Activated CD4-positive, CD25-positive, alpha-beta regulatory T cell (primary cell): ENCODE results near the gene NOXA1.
"Not testable (repeated sequence)": the region's sequence is repeated elsewhere in the genome, so short reads cannot be mapped to it uniquely, and the experiment has no call there.

Experiments
- DNase-seq, 4 experiments: peaks; one replicate each; lab custom pipeline; 2025; lab: John Stamatoyannopoulos, UW

NOXA1 gene

DNA sequence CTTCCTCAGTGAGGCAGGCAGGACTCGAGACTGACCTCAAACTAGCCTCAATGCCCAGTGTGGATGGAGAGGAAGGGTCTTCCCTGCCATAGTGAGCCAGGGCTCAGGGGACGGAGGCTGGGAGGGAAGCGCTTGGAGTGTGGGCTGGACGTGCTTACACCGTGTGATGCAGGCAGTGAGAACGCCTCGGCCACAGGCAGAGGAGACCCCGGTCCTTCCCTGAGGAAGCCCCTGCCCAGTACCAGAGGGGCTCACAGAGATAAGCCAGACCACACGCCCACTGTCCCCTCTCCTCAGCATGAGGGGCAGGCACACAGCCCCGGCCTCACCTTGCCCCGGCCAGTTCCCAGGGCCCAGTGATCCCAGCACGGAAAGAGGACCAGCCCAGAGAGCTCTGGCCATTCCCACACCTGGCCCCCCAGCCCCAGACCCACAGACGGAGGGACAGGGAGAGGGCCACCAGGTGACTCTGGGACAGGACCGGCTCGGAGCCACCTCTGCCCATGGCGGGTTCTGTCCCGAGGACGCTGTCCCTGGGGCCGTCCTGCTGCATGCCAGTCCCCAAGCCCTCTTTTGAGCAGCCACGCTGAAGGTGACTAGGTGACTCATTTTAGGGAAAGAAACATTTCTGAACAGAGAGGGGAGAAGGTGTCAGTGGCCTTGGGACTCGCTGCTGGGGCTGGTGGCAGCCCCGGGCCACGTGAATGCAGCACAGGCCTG lies 42.0 kb downstream of the NOXA1 start:
- no peak for DNase-seq

- DNase-seq = no peak
Measured at GRCh38 chr9:137465720-137466388, 42.7 kb downstream of the NOXA1 start.

DNA sequence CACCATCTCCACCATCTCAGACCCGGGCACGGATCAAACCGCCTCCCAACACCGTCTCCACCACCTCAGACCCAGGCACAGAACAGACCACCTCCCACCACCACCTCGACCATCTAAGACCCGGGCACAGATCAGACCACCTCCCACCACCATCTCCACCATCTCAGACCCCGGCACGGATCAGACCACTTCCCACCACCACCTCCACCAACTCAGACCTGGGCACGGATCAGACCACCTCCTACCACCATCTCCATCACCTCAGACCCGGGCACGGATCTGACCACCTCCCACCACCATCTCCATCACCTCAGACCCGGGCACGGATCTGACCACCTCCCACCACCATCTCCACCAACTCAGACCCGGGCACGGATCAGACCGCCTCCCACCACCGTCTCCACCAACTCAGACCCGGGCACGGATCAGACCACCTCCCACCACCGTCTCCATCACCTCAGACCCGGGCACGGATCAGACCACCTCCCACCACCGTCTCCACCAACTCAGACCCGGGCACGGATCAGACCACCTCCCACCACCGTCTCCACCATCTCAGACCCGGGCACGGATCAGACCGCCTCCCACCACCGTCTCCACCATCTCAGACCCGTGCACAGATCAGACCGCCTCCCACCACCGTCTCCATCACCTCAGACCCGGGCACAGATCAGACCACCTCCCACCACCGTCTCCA lies 43.3 kb downstream of the NOXA1 start:
- not testable (repeated sequence) for DNase-seq

- no peak for DNase-seq
Measured at GRCh38 chr9:137467161-137467581, 44.0 kb downstream of the NOXA1 start.

DNA sequence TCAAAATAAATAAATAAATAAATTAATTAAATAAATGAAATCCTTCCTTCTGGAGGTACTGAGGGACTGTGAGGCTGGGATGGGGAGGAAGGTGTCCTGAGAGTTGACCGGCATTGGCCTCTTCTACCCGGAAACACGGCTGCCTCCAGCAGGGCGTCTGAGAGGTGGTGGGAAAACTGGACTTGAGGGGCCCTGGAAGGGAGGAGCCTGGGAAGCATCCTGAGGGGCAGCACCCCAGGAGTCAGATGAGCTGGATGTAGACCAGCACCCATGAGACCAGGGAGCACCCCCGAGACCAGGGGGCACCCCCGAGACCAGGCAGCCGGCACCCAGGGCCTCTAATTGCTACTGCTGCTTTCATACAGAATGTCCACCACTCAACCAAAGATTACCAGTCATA lies 44.7 kb downstream of the NOXA1 start:
- no peak for DNase-seq

GRCh38 chr9:137470785-137471184 lies 47.6 kb downstream of the NOXA1 start:
- DNase-seq = no peak

GRCh38 chr9:137474271-137474670 lies 51.1 kb downstream of the NOXA1 start:
- no peak for DNase-seq

GRCh38 chr9:137475666-137476065 lies 52.5 kb downstream of the NOXA1 start:
- no peak for DNase-seq

GRCh38 chr9:137476856-137477255 lies 53.7 kb downstream of the NOXA1 start:
- no peak for DNase-seq

DNA sequence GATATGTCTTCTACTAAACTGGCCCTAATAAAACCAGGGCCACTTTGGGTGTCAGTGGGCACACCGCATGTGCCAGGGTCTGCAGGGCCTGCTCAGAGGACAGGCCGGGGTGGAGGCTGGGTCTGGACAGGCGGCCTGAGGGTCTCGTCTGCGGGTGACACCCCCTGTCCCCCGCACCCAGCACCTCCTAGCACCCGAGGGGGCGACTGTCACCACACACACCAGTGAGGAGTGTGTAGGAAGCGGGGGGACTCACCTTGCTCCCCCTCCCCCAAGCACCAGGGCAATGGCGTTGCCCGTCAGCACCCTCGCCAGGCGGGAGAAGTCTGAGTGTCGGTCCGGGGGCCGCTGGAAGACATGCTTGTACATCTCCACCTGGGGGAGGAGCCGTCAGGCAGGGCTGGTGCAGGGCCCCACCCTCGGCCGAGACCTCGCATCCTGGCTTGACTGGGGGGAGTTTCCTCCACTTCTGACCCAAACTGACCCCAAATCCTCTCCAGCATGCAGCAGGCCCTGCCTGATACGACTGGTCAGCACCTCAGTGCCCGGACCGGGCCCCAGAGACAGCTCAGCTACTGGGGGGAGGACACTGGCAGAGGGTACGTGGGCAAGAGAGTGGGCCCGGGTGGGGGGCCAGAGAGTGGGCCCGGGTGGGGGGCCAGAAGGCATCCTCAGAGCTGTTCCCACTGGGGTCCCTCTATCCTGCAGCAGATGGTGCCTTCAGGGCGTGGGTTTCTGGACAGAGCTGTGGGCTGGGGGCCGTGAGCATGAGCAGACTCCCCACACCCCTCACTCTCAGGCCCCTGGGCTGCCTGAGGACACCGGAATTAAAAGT lies 54.8 kb downstream of the NOXA1 start:
- no peak for DNase-seq

GRCh38 chr9:137478613-137478961 lies 55.4 kb downstream of the NOXA1 start:
- no peak for DNase-seq

GRCh38 chr9:137478962-137479861 lies 56.0 kb downstream of the NOXA1 start:
- no peak for DNase-seq

- no peak for DNase-seq
Measured at GRCh38 chr9:137479892-137480685, 56.9 kb downstream of the NOXA1 start.

DNA sequence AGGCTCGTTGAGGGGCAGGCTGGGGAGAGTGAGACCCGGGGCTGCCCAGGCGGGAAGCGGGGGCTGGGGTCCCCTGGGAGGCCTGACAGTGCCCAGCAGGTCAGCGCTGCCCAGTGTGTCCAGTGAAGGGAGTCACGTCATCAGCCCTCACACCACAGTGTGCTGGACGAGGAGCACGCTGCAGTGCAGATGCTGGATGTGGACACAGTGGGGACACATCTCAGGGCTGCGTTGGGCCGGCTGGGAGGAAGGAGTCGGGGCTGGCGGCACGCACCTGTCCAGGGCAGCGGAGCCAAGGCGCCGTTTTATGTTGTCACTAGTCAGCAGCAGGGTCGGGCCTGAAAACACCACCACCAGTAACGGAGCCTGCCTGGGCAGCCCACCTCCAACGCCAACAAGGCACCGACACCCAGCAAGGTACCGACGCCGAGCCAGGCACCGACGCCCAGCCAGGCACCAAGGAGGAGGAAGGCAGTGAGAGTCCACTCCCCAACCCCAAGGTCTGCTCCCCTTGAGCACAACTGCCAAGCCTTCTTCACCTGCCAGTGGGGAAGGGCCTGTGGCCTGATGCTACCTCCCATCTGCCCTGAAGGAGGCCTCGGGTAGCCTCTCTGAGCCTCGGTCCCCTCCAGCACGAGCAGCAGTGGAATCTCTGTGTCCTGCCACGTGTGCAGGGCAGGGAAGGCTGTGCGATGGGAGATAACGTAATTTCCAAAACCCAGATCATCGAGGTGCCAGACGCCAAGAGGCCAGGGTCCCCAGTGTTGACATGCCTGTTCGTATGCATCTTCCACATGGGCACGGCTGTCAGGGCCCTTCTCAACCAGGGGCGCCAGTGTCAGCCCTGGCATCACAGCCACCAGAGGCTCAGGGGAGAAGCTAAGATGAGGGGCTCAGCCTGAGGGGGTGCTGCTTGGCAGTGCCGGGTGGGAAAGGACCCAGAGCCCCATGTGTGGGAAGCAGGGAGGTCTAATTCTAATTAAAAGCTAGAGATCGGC lies 57.8 kb downstream of the NOXA1 start:
- DNase-seq = no peak

DNA sequence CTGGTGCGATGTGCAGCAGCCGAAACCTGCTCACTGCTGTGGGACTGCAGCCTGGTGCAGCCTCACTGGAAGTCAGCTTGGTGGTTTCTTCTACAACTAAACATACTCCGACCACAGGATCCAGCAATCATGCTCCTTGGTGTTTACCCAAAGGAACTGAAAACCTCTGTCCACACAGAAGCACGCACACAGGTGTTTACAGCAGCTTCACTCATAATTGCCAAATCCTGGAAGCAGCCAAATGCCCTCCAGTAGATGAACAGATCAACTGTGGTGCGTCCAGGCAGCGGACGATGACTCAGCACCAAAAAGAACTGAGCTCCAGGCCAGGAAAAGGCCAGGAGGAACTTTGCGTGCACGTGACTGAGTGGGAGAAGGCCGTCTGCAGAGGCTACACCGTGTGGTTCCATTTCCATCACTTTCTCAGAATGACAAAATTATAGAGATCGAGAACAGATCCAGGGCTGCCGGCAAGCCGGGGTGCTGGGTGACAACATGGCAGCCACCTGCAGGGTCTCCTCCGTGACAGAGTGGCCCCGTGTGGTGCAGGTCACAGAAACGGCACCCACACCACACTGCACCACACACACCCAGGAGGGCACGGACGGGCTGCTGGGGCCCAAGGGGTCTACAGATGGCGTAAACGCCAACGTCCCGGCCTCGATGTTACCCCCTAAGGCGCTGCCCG lies 59.0 kb downstream of the NOXA1 start:
- no peak for DNase-seq
